H9 (cell line): ENCODE measurements around the gene PNLIP. TPM values are rescaled to one million over a fixed set of nuclear protein-coding genes. Genes with fewer than 3 reads are reported as not detected.

Experiments used
- DNase-seq: peaks from one replicate; pipeline ENCODE4 v3.0.0-alpha.2; 2017
- H2AFZ ChIP-seq: one replicate; pipeline ENCODE4 v1.6.1; 2013; ENCODE audit warnings: mild to moderate bottlenecking, low read length, control low read depth, moderate library complexity
- H2AK5ac ChIP-seq: 2 replicates; pipeline ENCODE4 v1.6.1; 2013; ENCODE audit warnings: low read length, control low read depth, mixed read lengths; ENCODE audit not compliant: insufficient read length
- H2BK120ac ChIP-seq: one replicate; pipeline ENCODE4 v1.6.1; 2013; ENCODE audit warnings: low read depth, mild to moderate bottlenecking, low read length, control low read depth, inconsistent platforms; ENCODE audit not compliant: poor library complexity, severe bottlenecking
- H2BK12ac ChIP-seq: 2 replicates; pipeline ENCODE4 v1.6.1; 2013; ENCODE audit warnings: low read length, control low read depth, mixed read lengths, low read depth; ENCODE audit not compliant: insufficient read length
- H2BK15ac ChIP-seq: 2 replicates; pipeline ENCODE4 v1.6.1; 2013; ENCODE audit warnings: low read depth, low read length, control low read depth
- H2BK20ac ChIP-seq: one replicate; pipeline ENCODE4 v1.6.1; 2013; ENCODE audit warnings: low read depth, mild to moderate bottlenecking, low read length, control low read depth, inconsistent platforms; ENCODE audit not compliant: poor library complexity, severe bottlenecking
- H2BK5ac ChIP-seq: 2 replicates; pipeline ENCODE4 v1.6.1; 2013; ENCODE audit warnings: low read length, control low read depth, mixed read lengths; ENCODE audit not compliant: insufficient read length
- H3K14ac ChIP-seq: 2 replicates; pipeline ENCODE4 v1.6.1; 2013; ENCODE audit warnings: low read length, control low read depth; ENCODE audit not compliant: insufficient read depth
- H3K18ac ChIP-seq: 2 replicates; pipeline ENCODE4 v1.6.1; 2013; ENCODE audit warnings: low read depth, mild to moderate bottlenecking, mixed read lengths, low read length, control low read depth; ENCODE audit not compliant: insufficient read length
- H3K23ac ChIP-seq: 2 replicates; pipeline ENCODE4 v1.6.1; 2013; ENCODE audit warnings: low read length, control low read depth, mixed read lengths, low read depth; ENCODE audit not compliant: insufficient read length
- H3K23me2 ChIP-seq: 2 replicates; pipeline ENCODE4 v1.6.1; 2013; ENCODE audit warnings: low read depth, mild to moderate bottlenecking, mixed read lengths, low read length, control low read depth; ENCODE audit not compliant: insufficient read length, poor library complexity, severe bottlenecking
- H3K27ac ChIP-seq: 2 replicates; pipeline ENCODE4 v1.5.1; 2013; ENCODE audit warnings: low read length, control low read depth, mixed read lengths, low read depth; ENCODE audit not compliant: insufficient read length
- H3K27me3 ChIP-seq: 2 replicates; pipeline ENCODE4 v1.6.1; 2013; ENCODE audit warnings: low read length, control low read depth, inconsistent platforms; ENCODE audit not compliant: insufficient read depth
- H3K4ac ChIP-seq: 2 replicates; pipeline ENCODE4 v1.6.1; 2013; ENCODE audit warnings: low read depth, mild to moderate bottlenecking, control low read depth, inconsistent platforms, low read length, moderate library complexity
- H3K4me1 ChIP-seq: 2 replicates; pipeline ENCODE4 v1.6.1; 2013; ENCODE audit warnings: low read length, control low read depth, inconsistent platforms; ENCODE audit not compliant: insufficient read depth
- H3K4me2 ChIP-seq: 2 replicates; pipeline ENCODE4 v1.6.1; 2013; ENCODE audit warnings: low read length, control low read depth, mixed read lengths; ENCODE audit not compliant: insufficient read length, insufficient read depth
- H3K56ac ChIP-seq: 2 replicates; pipeline ENCODE4 v1.6.1; 2013; ENCODE audit warnings: low read depth, mild to moderate bottlenecking, mixed read lengths, low read length, control low read depth; ENCODE audit not compliant: insufficient read length
- H3K79me1 ChIP-seq: 2 replicates; pipeline ENCODE4 v1.6.1; 2013; ENCODE audit warnings: low read depth, mild to moderate bottlenecking, moderate library complexity, low read length, control low read depth, inconsistent platforms; ENCODE audit not compliant: insufficient read depth, poor library complexity, severe bottlenecking
- H3K79me2 ChIP-seq: 2 replicates; pipeline ENCODE4 v1.6.1; 2013; ENCODE audit warnings: low read length, control low read depth, inconsistent platforms; ENCODE audit not compliant: insufficient read depth
- H3K9ac ChIP-seq: 2 replicates; pipeline ENCODE4 v1.6.1; 2013; ENCODE audit warnings: low read length, control low read depth, mixed read lengths; ENCODE audit not compliant: insufficient read length; ENCODE audit errors: extremely low read depth
- H3K9me3 ChIP-seq: one replicate; pipeline ENCODE4 v1.6.1; 2013; ENCODE audit warnings: low read depth, low read length, inconsistent platforms; ENCODE audit not compliant: control insufficient read depth
- H3T11ph ChIP-seq: one replicate; pipeline ENCODE4 v1.6.1; 2013; ENCODE audit warnings: mild to moderate bottlenecking, low read length, control low read depth, inconsistent platforms
- H4K20me1 ChIP-seq: one replicate; pipeline ENCODE4 v1.6.1; 2013; ENCODE audit not compliant: control insufficient read depth, insufficient read length, insufficient read depth
- H4K5ac ChIP-seq: 2 replicates; pipeline ENCODE4 v1.6.1; 2013; ENCODE audit warnings: low read depth, mild to moderate bottlenecking, mixed read lengths, low read length, control low read depth; ENCODE audit not compliant: insufficient read length
- H4K8ac ChIP-seq: replicated peaks from 2 replicates; pipeline ENCODE4 v1.6.1; 2013; ENCODE audit warnings: low read length, control low read depth, mixed read lengths, low read depth; ENCODE audit not compliant: insufficient read length
- H4K91ac ChIP-seq: 2 replicates; pipeline ENCODE4 v1.6.1; 2013; ENCODE audit warnings: low read depth, mild to moderate bottlenecking, moderate library complexity, mixed read lengths, low read length, control low read depth; ENCODE audit not compliant: insufficient read length
- H3K27ac Mint-ChIP-seq, 3 experiments: 2 replicates in 2 of 3; 3 replicates in 1 of 3; pipeline ENCODE4 v1.8.0; 2020 to 2021; ENCODE audit warnings: mixed read lengths in 3 of 3, mild to moderate bottlenecking in 1 of 3, moderate library complexity in 1 of 3
- H3K27me3 Mint-ChIP-seq: 2 replicates; pipeline ENCODE4 v1.8.0; 2021; ENCODE audit warnings: low read depth, mild to moderate bottlenecking, moderate library complexity, mixed read lengths
- H3K36me3 Mint-ChIP-seq, 3 experiments: 2 replicates in 2 of 3; 3 replicates in 1 of 3; pipeline ENCODE4 v1.8.0; 2020 to 2021; ENCODE audit warnings: low read depth in 3 of 3, mixed read lengths in 3 of 3; ENCODE audit not compliant: insufficient read depth in 1 of 3
- H3K4me1 Mint-ChIP-seq, 2 experiments: 2 replicates each; pipeline ENCODE4 v1.8.0; 2020; ENCODE audit warnings: mixed read lengths in 2 of 2
- H3K4me3 Mint-ChIP-seq, 2 experiments: 2 replicates in 1 of 2; 3 replicates in 1 of 2; pipeline ENCODE4 v1.8.0; 2020 to 2021; ENCODE audit warnings: mild to moderate bottlenecking in 2 of 2, mixed read lengths in 2 of 2, moderate library complexity in 1 of 2
- H3K9me3 Mint-ChIP-seq, 2 experiments: 2 replicates in 1 of 2; 3 replicates in 1 of 2; pipeline ENCODE4 v1.8.0; 2020; ENCODE audit warnings: mild to moderate bottlenecking in 2 of 2, mixed read lengths in 2 of 2, moderate library complexity in 1 of 2
- CTCF ChIP-seq: fragments of 200-600 bp; sonication (generic); conservative IDR thresholded peaks from 3 replicates; pipeline ENCODE4 v1.8.0; 2021; ENCODE audit warnings: antibody characterized with exemption, mild to moderate bottlenecking
- WGBS: extraction: QIAGEN DNeasy Blood & Tissue Kit; methylation state at CpG from one replicate; pipeline ENCODE4 v1.1.7; 2013; ENCODE audit warnings: missing lambda C conversion rate, low lambda C conversion rate, mixed read lengths; ENCODE audit not compliant: insufficient read length; ENCODE audit errors: extremely low coverage; 5-methylcytosine and 5-hydroxymethylcytosine counted together
- total RNA-seq: library from RNA; stranded (reverse); gene quantifications from 2 replicates; pipeline ENCODE4 v1.2.1, GENCODE V29; 2021

The PNLIP gene
- total RNA-seq, 1 experiment from 2014 or later, result not detected

- no peaks in the 10 kb centered on the region for H3K23me2 ChIP-seq
- H4K20me1 ChIP-seq, result no peaks in the 10 kb centered on the region
- H3K4me2 ChIP-seq, result no peak overlapping the region
- no peak overlapping the region for H3K4ac ChIP-seq
- no peak overlapping the region for H2BK20ac ChIP-seq
- H3K4me1 Mint-ChIP-seq, result peaks cover 16 to 17% of the 10 kb centered on the region in 2 experiments
- H3K27me3 ChIP-seq, result no peaks in the 10 kb centered on the region
- H3K18ac ChIP-seq, result no peak overlapping the region
- no peak overlapping the region for H3K23ac ChIP-seq
- H3K14ac ChIP-seq, result no peak overlapping the region
- no peak overlapping the region for H2BK12ac ChIP-seq
- no peak overlapping the region for H2AK5ac ChIP-seq
- H3K27ac ChIP-seq, result no peak overlapping the region
- no peak for DNase-seq
- H3K4me3 Mint-ChIP-seq, result no peak overlapping the region
- H4K5ac ChIP-seq, result no peak overlapping the region
- H3K4me1 ChIP-seq, result no peaks in the 10 kb centered on the region; the same call in 1 of the 2 replicates
- no peak overlapping the region for H2BK15ac ChIP-seq
- no peak overlapping the region for H2AFZ ChIP-seq
- H3K9me3 ChIP-seq, result no peaks in the 10 kb centered on the region
- H3K36me3 Mint-ChIP-seq, result no peaks in the 10 kb centered on the region
- no peak overlapping the region for H2BK5ac ChIP-seq
- H4K8ac ChIP-seq, result no peak overlapping the region
- H3K56ac ChIP-seq, result no peak overlapping the region
- H3K79me2 ChIP-seq, result no peaks in the 10 kb centered on the region
- H3K27ac Mint-ChIP-seq, result no peak overlapping the region
- no peaks in the 10 kb centered on the region for H3K27me3 Mint-ChIP-seq
- no peak overlapping the region for H4K91ac ChIP-seq
- H2BK120ac ChIP-seq, result no peak overlapping the region
- no peak overlapping the region for H3T11ph ChIP-seq
- WGBS, result no CpG with 5 or more reads among the region's 13 CpGs
- no peaks in the 10 kb centered on the region; a peak in 1 of 5 replicates for H3K9me3 Mint-ChIP-seq
- no peak for TF ChIP-seq CTCF
- no peaks in the 10 kb centered on the region for H3K79me1 ChIP-seq
- no peak overlapping the region for H3K9ac ChIP-seq
Measured at GRCh38 chr10:116553378-116553980, 7.7 kb downstream of the PNLIP start.
